ENCODE measurements around the gene RAI1.

Gene RAI1

DNA sequence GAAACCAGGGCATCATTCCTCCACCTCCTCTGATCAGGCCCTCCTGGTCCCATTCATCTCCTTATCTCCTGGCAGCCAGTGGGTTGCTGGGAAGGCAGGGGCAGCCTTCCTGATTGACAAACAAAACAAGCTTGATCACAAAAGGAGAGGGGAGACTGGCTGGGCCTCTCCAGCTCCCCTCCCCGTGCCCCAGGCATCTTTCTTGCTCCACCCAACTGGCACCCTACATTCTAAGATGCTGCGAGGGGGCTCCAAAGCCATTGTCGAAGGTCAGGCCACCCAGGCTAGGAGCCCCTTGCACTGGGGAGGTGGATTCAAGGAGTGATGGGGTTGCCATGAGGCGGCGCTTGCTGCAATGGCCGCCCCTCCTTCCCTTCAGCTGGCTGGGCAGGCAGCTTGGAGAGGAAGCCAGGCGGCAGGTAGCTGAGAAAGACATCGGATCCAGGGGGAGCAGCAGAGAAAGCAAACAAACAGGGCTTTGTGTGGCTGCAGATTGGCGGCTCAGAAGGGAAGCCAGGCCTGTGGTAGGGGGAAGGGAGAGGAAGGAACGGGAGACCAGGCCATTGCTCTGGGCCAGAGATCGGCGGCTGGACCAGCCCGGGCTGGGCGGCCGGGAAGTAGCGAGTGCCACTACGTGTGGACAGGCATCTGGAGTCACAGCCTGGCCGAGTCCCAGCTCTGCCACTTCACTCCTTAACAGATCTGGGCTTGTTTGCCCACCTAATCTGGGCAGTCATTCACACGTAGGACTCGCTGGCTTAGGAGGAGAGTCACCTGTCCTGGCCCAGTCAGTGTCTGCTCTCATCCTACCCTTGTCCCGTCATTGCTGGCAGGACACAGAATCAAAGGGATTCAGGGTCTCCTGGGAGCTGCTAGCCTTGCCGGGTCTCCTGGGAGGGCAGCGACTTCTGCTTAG lies 12.3 kb downstream of the RAI1 start:
- TF ChIP-seq, protein P1, sequence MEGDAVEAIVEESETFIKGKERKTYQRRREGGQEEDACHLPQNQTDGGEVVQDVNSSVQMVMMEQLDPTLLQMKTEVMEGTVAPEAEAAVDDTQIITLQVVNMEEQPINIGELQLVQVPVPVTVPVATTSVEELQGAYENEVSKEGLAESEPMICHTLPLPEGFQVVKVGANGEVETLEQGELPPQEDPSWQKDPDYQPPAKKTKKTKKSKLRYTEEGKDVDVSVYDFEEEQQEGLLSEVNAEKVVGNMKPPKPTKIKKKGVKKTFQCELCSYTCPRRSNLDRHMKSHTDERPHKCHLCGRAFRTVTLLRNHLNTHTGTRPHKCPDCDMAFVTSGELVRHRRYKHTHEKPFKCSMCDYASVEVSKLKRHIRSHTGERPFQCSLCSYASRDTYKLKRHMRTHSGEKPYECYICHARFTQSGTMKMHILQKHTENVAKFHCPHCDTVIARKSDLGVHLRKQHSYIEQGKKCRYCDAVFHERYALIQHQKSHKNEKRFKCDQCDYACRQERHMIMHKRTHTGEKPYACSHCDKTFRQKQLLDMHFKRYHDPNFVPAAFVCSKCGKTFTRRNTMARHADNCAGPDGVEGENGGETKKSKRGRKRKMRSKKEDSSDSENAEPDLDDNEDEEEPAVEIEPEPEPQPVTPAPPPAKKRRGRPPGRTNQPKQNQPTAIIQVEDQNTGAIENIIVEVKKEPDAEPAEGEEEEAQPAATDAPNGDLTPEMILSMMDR (IDR thresholded peaks at IDR 0.05; ENCODE audit: extremely low read depth, missing control alignments) = no peak
- no peak for DNase-seq (ENCODE audit: low spot score)

- peak; percentile 93 for DNase-seq (ENCODE audit: low spot score)
- TF ChIP-seq, protein P1 (IDR thresholded peaks at IDR 0.05; ENCODE audit: extremely low read depth, missing control alignments) = no peak
Measured at GRCh38 chr17:17694169-17695081, 13.2 kb downstream of the RAI1 start.

DNA sequence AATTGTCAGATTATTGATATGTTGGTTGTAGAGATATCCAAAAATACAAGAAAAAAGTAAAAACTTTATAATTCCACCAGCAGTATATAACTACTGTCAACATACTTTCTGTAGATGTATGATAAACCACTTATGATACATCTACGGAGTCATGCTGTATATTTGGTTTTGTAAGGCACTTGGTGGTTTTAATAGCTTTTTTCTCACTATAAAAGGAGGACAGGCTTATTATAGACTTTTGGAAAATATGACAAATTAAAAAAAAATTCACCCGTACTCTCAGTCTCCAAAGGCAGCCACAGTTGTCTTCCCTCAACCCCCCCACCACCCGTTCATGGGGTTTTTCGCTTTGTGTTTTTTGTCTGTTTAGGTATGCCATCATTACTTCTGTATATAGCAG lies 14.8 kb downstream of the RAI1 start:
- DNase-seq (ENCODE audit: low spot score) = no peak
- TF ChIP-seq, protein P1 (IDR thresholded peaks at IDR 0.05; ENCODE audit: extremely low read depth, missing control alignments) = no peak

DNA sequence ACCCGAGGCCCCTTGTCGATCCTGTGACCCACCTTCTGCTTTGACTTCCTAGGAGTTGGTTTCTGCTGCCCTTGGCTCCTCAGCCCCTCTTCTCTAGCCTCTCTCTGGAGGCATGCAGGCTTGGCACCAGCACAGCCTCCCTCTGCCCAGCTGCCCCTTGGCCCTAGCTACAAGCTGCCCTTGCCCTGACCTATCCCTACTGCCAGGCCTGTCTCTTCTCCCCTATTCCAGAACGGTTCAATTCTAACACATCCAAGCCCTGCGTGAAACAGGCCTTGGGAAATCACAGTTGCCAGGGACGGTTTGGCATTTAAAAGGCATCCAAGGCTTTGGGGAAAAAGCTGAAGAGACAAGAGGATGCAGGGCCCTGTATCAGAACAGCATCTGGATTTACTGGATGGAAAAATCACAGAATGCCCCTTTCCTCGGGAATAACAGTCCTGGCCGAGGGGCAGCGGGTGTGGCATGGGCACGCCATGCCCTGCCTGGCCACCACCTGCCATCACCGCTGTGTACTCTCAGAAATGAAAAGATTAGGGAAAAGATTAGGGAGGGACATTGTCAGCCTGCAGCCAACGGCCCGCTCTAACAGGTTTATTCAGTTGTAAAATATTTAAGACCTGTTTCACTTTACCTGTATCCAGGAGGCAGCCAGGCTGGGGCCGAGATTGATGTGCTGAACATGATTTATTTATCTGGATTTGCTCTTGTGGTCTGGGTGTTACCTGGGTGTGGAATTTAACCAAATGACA lies 15.8 kb downstream of the RAI1 start:
- no peak for DNase-seq (ENCODE audit: low spot score)

DNA sequence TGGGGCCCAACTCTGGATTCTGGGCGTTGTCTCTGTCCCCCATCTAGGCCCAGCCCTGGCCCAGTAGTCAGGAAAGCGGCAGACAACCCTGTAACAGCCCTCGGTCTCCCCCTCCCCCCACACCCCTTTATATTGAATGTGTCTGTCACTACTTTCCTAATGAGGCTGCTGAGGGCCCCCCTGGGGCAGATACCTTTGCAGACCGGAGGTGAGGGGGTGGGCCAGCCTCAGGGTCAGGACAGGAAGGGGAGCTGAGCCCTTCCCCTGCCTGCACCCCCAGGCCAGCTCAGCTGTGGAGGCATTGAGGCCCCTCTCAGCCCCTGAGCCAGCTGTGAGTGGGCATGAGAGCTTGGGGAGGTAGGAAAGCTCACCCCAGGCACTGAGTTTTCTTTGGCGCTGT lies 17.1 kb downstream of the RAI1 start:
- TF ChIP-seq, protein P1 (IDR thresholded peaks at IDR 0.05; ENCODE audit: extremely low read depth, missing control alignments) = no peak
- no peak for DNase-seq (ENCODE audit: low spot score)

More for the DNA sequence above, 15.8 kb downstream of the RAI1 start:
- TF ChIP-seq, protein P1 (IDR thresholded peaks at IDR 0.05; ENCODE audit: extremely low read depth, missing control alignments) = no peak

DNA sequence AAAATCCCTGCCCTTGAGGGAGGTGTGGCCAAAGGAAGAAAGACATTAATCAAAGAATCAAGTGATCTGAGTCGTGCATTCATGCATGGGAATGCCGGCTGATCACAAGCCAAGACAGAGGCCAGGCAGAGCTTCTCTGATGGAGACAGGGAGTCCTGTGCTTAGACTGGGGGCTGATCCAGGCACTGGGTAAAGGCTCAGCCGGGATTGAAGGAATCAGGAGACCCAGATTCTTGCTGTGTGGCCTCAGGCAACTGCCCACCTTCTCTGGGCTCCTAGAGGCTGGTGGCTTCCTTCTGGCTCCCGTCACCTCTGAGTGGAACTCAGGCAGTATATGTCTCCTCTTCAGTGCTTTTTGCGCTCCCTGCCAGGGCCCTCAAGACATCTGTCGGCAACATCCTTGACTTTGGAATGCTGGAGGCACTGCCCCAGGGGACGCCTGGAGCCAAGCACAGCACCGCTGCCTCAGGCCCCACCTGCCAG lies 17.7 kb downstream of the RAI1 start:
- no peak for DNase-seq (ENCODE audit: low spot score)
- TF ChIP-seq, protein P1 (IDR thresholded peaks at IDR 0.05; ENCODE audit: extremely low read depth, missing control alignments) = no peak

All from GM20000 (cell line).